Osteocyte (in vitro differentiated cells): Measurements from ENCODE around the gene ZDHHC21. TPM values are rescaled to one million over a fixed set of nuclear protein-coding genes. Genes with fewer than 3 reads are reported as not detected.

ENCODE experiments used
- DNase-seq: peaks from one replicate; pipeline ENCODE4 v3.0.0; 2021; ENCODE audit warnings: mixed read lengths; ENCODE audit not compliant: unreplicated experiment; ENCODE audit errors: extremely low spot score
- H3K27ac Mint-ChIP-seq: one replicate; pipeline ENCODE4 v1.8.0; 2021; ENCODE audit warnings: mild to moderate bottlenecking, mixed read lengths; ENCODE audit not compliant: unreplicated experiment
- H3K27me3 Mint-ChIP-seq: one replicate; pipeline ENCODE4 v1.8.0; 2021; ENCODE audit warnings: mixed read lengths; ENCODE audit not compliant: unreplicated experiment
- H3K36me3 Mint-ChIP-seq: one replicate; pipeline ENCODE4 v1.8.0; 2021; ENCODE audit warnings: mixed read lengths; ENCODE audit not compliant: unreplicated experiment
- H3K4me1 Mint-ChIP-seq: one replicate; pipeline ENCODE4 v1.8.0; 2021; ENCODE audit warnings: mixed read lengths; ENCODE audit not compliant: unreplicated experiment
- H3K4me3 Mint-ChIP-seq: one replicate; pipeline ENCODE4 v1.8.0; 2021; ENCODE audit warnings: mild to moderate bottlenecking, moderate library complexity, mixed read lengths; ENCODE audit not compliant: unreplicated experiment
- H3K9me3 Mint-ChIP-seq: one replicate; pipeline ENCODE4 v1.8.0; 2021; ENCODE audit warnings: mixed read lengths; ENCODE audit not compliant: unreplicated experiment
- total RNA-seq: library from RNA; stranded (reverse); gene quantifications from 2 replicates; pipeline ENCODE4 v1.2.1, GENCODE V29; 2021
- TF ChIP-seq, protein P1 (sequence below): fragments of 200-600 bp; sonication (generic); IDR thresholded peaks from 2 replicates; pipeline ENCODE4 v1.5.0; 2021; ENCODE audit warnings: antibody characterized with exemption, mild to moderate bottlenecking, moderate library complexity

ZDHHC21 gene
- total RNA-seq, 1 donor from 2014 or later = 9.3 TPM

DNA sequence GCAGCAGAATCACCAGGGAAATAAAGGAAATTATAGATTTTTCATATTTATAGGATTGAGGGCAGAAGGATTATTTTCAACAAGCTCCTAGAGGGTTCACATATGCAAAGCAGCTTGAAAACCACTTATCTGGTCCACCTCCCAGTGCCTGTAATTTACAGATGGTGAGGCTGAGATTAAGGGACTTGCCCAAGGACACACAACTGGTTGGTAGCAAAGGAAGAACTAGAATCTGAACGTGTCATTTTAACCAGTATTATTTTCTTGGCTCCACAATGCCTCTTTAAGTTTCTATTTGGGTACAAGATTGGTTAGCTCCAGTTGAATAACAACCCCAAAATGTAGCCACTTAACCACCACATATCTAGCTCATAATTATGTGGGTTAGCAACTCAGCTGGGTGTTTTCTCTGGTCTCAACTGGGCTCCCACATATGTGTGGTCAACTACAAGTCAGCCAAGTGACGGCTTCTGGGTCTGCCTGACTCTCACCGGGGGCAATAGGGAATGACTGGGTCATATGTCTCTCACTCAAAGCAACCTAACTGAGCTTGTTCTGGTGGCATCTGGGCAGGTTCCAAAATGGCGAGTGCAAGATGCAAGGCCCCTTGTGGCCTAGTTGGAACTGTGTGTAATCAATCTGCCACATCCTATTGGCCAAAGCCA, 127.7 kb downstream of the ZDHHC21 start:
- no peak for DNase-seq
- Mint-ChIP-seq H3K9me3 (peaks cover 5% of the 10 kb centered on the region), H3K27ac (no peak overlapping the region), H3K27me3 (no peaks in the 10 kb centered on the region), H3K4me3 (no peak overlapping the region), H3K4me1 (no peaks in the 10 kb centered on the region), H3K36me3 (no peaks in the 10 kb centered on the region)
- TF ChIP-seq, protein P1, sequence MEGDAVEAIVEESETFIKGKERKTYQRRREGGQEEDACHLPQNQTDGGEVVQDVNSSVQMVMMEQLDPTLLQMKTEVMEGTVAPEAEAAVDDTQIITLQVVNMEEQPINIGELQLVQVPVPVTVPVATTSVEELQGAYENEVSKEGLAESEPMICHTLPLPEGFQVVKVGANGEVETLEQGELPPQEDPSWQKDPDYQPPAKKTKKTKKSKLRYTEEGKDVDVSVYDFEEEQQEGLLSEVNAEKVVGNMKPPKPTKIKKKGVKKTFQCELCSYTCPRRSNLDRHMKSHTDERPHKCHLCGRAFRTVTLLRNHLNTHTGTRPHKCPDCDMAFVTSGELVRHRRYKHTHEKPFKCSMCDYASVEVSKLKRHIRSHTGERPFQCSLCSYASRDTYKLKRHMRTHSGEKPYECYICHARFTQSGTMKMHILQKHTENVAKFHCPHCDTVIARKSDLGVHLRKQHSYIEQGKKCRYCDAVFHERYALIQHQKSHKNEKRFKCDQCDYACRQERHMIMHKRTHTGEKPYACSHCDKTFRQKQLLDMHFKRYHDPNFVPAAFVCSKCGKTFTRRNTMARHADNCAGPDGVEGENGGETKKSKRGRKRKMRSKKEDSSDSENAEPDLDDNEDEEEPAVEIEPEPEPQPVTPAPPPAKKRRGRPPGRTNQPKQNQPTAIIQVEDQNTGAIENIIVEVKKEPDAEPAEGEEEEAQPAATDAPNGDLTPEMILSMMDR = no peak

DNA sequence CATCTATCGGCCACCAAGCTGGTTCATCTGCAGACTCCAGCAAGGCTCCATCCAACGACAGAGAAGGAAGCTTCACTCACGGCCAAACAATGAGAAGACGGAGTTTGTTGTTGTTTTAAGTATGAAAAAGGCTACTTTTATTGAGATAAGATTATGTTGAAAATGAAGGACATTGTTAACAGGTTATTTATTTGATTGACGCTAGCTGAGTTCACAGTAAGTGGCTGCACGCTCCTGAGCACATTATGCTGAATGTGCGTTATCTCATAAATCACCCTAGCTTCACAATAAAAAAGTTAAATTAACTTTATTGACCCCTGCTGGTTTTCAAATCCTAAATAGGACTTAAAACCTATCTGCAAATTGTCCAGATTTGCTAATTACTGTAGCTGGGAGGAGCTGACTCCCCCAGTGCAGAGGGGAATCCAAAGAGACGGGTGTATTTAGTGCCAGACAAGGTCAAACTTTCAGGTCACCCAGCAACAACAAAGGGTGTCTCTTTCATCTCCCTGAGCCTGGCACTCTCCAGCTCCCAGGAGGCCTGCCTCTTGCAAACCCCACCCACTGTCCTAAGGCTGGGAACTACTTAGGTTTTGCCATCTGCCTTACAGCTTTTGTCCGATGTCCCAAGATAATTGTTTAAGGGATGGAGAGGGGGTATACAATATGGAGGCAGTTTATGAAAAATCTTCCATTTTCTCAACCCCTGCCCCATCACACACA, 129.2 kb downstream of the ZDHHC21 start:
- Mint-ChIP-seq H3K9me3 (no peaks in the 10 kb centered on the region), H3K36me3 (no peaks in the 10 kb centered on the region), H3K4me1 (peaks cover 4% of the 10 kb centered on the region), H3K4me3 (no peak overlapping the region), H3K27me3 (no peaks in the 10 kb centered on the region), H3K27ac (no peak overlapping the region)
- no peak for DNase-seq
- TF ChIP-seq, protein P1 = no peak

DNA sequence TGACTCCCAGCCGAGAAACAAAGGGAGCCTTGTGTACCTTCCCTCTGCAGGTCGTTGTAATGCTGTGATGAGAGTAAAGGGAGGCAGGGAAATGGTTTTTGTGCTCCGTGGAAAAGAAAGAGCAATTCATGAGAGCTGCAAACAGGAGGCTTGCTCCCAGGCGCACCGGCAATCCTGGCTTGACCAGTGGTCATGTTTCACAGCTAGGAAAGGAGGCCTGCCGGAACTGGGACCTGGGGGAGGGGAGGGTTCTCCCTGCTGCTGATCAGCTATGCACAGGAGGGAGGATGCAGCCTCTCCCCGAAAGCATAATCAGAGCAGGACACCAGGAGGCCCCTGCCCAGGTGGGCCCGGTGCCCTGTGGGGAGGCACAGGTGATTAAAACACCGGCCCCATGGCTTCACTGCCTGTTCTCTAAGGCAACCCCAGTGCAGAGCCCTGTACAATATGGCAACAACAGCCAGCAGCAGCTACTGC, 131.3 kb downstream of the ZDHHC21 start:
- Mint-ChIP-seq H3K9me3 (no peaks in the 10 kb centered on the region), H3K36me3 (no peaks in the 10 kb centered on the region), H3K4me1 (peaks cover 9% of the 10 kb centered on the region), H3K4me3 (no peak overlapping the region), H3K27ac (no peak overlapping the region), H3K27me3 (no peaks in the 10 kb centered on the region)
- TF ChIP-seq, protein P1 = no peak
- no peak for DNase-seq

Other genes starting within 250 kb of the ZDHHC21 start
- gene CER1, start 29.3 kb upstream of the ZDHHC21 start, total RNA-seq = not detected in 2 replicates
- 2.1 and 2.2 TPM in 2 replicates for gene FREM1, start 217.0 kb upstream of the ZDHHC21 start, total RNA-seq